ENCODE results near the gene ALDH5A1. TPM values are rescaled to one million over a fixed set of nuclear protein-coding genes. Genes with fewer than 3 reads are reported as not detected.

Gene ALDH5A1
- total RNA-seq, 2 experiments from 2014 or later, result 180 to 260 TPM

GRCh38 chr6:24489881-24490280 lies 4.9 kb upstream of the ALDH5A1 start:
- Histone ChIP-seq H3K4me3 (ENCODE audit: low read depth, low read length, poor library complexity, severe bottlenecking) (no peak overlapping the region), H3K9me3 (ENCODE audit: low read length) (no peaks in the 10 kb centered on the region), H3K36me3 (ENCODE audit: insufficient read depth, low read length) (peaks cover 52% of the 10 kb centered on the region), H2AFZ (ENCODE audit: low read length) (no peak overlapping the region), H3K9me2 (ENCODE audit: insufficient read depth, low read length) (no peaks in the 10 kb centered on the region), H3K79me2 (ENCODE audit: insufficient read depth, low read depth, low read length) (peaks cover 43% of the 10 kb centered on the region), H3K4me2 (ENCODE audit: low read length) (no peak overlapping the region), H3K4me1 (ENCODE audit: insufficient read depth, low read length, poor library complexity, severe bottlenecking) (peaks cover 15% of the 10 kb centered on the region), H3K27ac (ENCODE audit: low read depth, low read length, poor library complexity, severe bottlenecking) (no peak overlapping the region), H4K20me1 (ENCODE audit: insufficient read depth, low read length) (no peaks in the 10 kb centered on the region)
- ChIA-PET POLR2A (interaction anchor here (0.6 to 13.6 kb wide), 4 partner anchors 9 to 426 kb away, joined by 3 to 586 read pairs (median 4); no protein-coding TSS in a partner anchor), CTCF (ENCODE audit: unreplicated experiment) (no interaction called here)
- TF ChIP-seq EZH2phosphoT487 (IDR thresholded peaks at IDR 0.05; ENCODE audit: borderline replicate concordance, low read depth, low read length) (no peak), CTCF (conservative IDR thresholded peaks at IDR 0.05; ENCODE audit: low read length) (no peak)
- no peak for DNase-seq (ENCODE audit: low spot score)
- intact Hi-C loops (cut with micrococcal nuclease; ENCODE audit: unreplicated experiment), result loop anchor here (10.0 kb wide), 3 partner anchors 285 to 645 kb away; partner anchors contain the start of gene GMNN
- BruUV-seq (replicated peaks), result no TSS peak

- Histone ChIP-seq H3K4me2 (ENCODE audit: low read length) (no peak overlapping the region), H3K9me3 (ENCODE audit: low read length) (no peaks in the 10 kb centered on the region), H3K36me3 (ENCODE audit: insufficient read depth, low read length) (peaks cover 45% of the 10 kb centered on the region), H2AFZ (ENCODE audit: low read length) (no peak overlapping the region), H3K4me3 (ENCODE audit: low read depth, low read length, poor library complexity, severe bottlenecking) (no peak overlapping the region), H3K79me2 (ENCODE audit: insufficient read depth, low read depth, low read length) (peaks cover 43% of the 10 kb centered on the region), H3K27ac (ENCODE audit: low read depth, low read length, poor library complexity, severe bottlenecking) (no peak overlapping the region), H4K20me1 (ENCODE audit: insufficient read depth, low read length) (no peaks in the 10 kb centered on the region), H3K4me1 (ENCODE audit: insufficient read depth, low read length, poor library complexity, severe bottlenecking) (peaks cover 19% of the 10 kb centered on the region), H3K9me2 (ENCODE audit: insufficient read depth, low read length) (no peaks in the 10 kb centered on the region)
- no peak for DNase-seq (ENCODE audit: low spot score)
- POLR2A ChIA-PET, result interaction anchor here (0.6 to 13.6 kb wide), 4 partner anchors 8 to 222 kb away, joined by 3 to 586 read pairs (median 5); no protein-coding TSS in a partner anchor
- CTCF ChIA-PET (ENCODE audit: unreplicated experiment), result no interaction called here
- intact Hi-C loops (cut with micrococcal nuclease; ENCODE audit: unreplicated experiment), result loop anchor here (10.0 kb wide), 3 partner anchors 284 to 644 kb away; partner anchors contain the start of gene GMNN
- BruUV-seq (replicated peaks), result no TSS peak
- TF ChIP-seq CTCF (conservative IDR thresholded peaks at IDR 0.05; ENCODE audit: low read length) (no peak), EZH2phosphoT487 (IDR thresholded peaks at IDR 0.05; ENCODE audit: borderline replicate concordance, low read depth, low read length) (no peak)
Observed at GRCh38 chr6:24490948-24491347, 3.8 kb upstream of the ALDH5A1 start.

GRCh38 chr6:24492475-24492874 lies 2.3 kb upstream of the ALDH5A1 start:
- Histone ChIP-seq H3K36me3 (ENCODE audit: insufficient read depth, low read length) (peaks cover 49% of the 10 kb centered on the region), H2AFZ (ENCODE audit: low read length) (no peak overlapping the region; the same call in 1 of the 2 replicates), H4K20me1 (ENCODE audit: insufficient read depth, low read length) (no peaks in the 10 kb centered on the region), H3K79me2 (ENCODE audit: insufficient read depth, low read depth, low read length) (peaks cover 51% of the 10 kb centered on the region), H3K27ac (ENCODE audit: low read depth, low read length, poor library complexity, severe bottlenecking) (peak overlapping the region; percentile 84), H3K4me2 (ENCODE audit: low read length) (peak overlapping the region; percentile 95), H3K4me3 (ENCODE audit: low read depth, low read length, poor library complexity, severe bottlenecking) (peak overlapping the region; percentile 92), H3K9me3 (ENCODE audit: low read length) (peaks cover 12% of the 10 kb centered on the region), H3K4me1 (ENCODE audit: insufficient read depth, low read length, poor library complexity, severe bottlenecking) (peaks cover 29% of the 10 kb centered on the region), H3K9me2 (ENCODE audit: insufficient read depth, low read length) (no peaks in the 10 kb centered on the region)
- intact Hi-C loops (cut with micrococcal nuclease; ENCODE audit: unreplicated experiment), result loop anchor here (10.0 kb wide), 3 partner anchors 282 to 642 kb away; partner anchors contain the start of gene GMNN
- DNase-seq (ENCODE audit: low spot score), result peak; percentile 70
- TF ChIP-seq CTCF (conservative IDR thresholded peaks at IDR 0.05; ENCODE audit: low read length) (peak; percentile 81), EZH2phosphoT487 (IDR thresholded peaks at IDR 0.05; ENCODE audit: borderline replicate concordance, low read depth, low read length) (no peak)
- ChIA-PET CTCF (ENCODE audit: unreplicated experiment) (interaction anchor here (2.0 to 3.8 kb wide), 2 partner anchors 26 to 30 kb away, joined by 8 to 41 read pairs; no protein-coding TSS in a partner anchor), POLR2A (interaction anchor here (0.7 to 13.6 kb wide), 3 partner anchors 25 to 221 kb away, joined by 4 to 586 read pairs (median 5); no protein-coding TSS in a partner anchor)
- BruUV-seq (replicated peaks), result no TSS peak

Measured in OCI-LY7 (cell line).